HG03280 (cell line): ENCODE results near the gene DROSHA.
"Not testable (repeated sequence)": the region's sequence is repeated elsewhere in the genome, so short reads cannot be mapped to it uniquely, and the experiment has no call there.

Experiments
- ATAC-seq: cut with Tn5 transposase; IDR thresholded peaks from one replicate; pipeline ENCODE4 v1.9.1; 2021; ENCODE audit warnings: mild to moderate bottlenecking, moderate library complexity; ENCODE audit not compliant: unreplicated experiment

DROSHA gene

GRCh38 chr5:31421806-31422586 lies 109.9 kb downstream of the DROSHA start:
- no peak for ATAC-seq

DNA sequence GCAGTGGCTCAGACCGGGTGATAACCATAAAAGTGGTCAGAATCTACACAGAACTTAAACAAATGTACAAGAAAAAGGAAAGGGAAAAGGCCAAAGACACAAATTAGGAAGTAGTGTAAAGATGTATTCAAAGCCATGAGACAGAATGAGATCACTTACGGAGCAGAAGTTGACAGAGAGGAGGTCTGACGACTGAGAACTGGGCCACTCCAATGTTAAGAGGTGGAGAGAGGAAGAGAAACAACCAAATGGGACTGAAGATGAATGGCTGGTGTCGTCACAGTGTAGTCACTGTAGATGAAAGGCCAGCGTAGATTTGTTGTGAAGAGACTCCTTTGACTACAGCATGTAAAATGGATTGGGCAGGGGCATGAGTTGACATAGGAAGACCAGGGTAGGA lies 114.4 kb downstream of the DROSHA start:
- no peak for ATAC-seq

GRCh38 chr5:31416547-31416946 lies 115.3 kb downstream of the DROSHA start:
- ATAC-seq: no peak

GRCh38 chr5:31415960-31416359 lies 115.9 kb downstream of the DROSHA start:
- no peak for ATAC-seq

- no peak for ATAC-seq
Observed at GRCh38 chr5:31415009-31415923, 116.6 kb downstream of the DROSHA start.

GRCh38 chr5:31413030-31413812 lies 118.7 kb downstream of the DROSHA start:
- ATAC-seq: no peak

DNA sequence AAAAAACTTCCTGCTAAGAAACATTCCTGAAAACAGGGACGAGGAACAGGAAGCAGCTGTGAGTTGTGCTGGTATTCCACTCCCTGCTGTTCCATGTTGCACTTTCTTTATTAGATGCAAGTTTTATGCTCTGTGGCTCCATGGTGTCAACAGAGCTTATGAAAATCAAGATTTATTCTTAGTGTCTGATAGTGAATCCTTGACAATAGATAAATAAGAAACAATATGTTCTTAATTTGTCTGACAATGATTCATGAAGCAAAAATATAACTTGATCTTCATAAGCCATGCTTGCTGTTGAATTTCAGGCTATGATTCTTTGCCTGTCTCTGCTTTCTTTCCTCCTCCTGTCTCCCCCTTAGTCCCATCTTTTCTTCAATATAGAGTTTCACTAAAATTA lies 119.6 kb downstream of the DROSHA start:
- ATAC-seq: no peak

DNA sequence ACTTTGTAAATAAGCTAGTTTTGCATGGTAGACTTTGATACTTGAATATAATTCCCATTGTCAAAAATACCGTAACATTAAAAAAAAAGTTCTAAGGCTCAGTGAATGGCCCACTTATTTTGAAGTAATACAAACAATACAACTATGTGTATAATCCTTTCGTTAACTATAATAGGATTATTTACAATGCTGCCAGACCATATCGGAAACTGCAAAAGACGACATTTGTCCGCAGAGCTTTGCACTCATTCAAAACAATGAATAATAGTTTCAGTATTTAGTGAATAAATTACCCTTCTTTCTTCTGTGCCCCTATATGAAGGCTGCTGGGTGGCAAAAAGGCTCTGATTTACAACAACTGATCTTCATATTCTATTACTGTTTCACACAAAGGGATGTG lies 121.8 kb downstream of the DROSHA start:
- no peak for ATAC-seq

DNA sequence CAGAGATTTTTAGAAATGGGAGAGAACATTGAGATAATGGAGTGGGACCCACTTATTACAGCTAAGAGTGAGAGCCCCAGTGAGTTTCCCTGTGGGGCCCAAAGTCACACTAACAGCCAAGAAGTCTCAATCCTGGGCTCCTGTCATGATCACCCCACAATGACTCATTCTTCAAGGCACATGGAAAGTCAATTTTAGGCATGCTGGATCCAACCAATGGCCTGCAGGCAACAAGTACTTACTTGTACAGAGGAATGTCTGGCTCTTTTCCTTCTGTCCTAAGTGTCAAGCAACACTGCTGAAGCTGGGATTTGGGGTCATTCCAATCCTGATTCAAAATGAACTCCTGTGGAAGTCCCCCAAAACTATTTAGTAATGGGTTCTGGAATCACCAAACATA lies 123.1 kb downstream of the DROSHA start:
- no peak for ATAC-seq

GRCh38 chr5:31407921-31408693 lies 123.8 kb downstream of the DROSHA start:
- no peak for ATAC-seq

- ATAC-seq: no peak
Observed at GRCh38 chr5:31404325-31404724, 127.6 kb downstream of the DROSHA start.

- ATAC-seq: no peak
Observed at GRCh38 chr5:31401691-31402090, 130.2 kb downstream of the DROSHA start.

DNA sequence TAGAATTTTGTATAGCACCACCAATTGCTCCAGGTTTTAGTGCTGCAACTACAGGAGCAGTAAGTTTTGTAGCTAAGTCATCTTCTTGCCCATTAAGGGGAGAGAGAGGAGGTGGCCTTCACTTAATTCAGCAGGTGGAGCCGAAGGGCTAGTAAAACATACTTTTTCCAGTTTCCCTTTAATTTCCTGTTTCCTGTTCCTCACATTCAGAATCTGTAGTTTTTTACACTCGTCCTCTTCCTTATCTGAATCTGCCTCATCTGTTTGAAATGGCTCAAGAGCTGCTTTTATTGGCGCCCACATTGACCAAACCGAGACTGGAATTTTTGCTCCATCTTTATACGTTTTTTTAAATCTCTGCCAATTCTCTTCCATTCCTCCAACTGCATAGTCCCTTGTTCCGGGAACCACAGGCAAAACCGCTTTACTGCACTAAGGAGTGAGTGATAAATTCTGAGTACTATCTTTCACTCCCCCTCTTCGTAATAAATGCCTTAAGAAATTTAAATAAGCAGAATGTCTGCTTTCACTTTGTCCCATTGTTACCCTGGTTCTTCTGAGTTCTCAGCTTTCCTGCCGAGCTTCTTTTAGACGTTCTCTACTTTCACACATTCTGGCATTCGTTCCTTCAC lies 133.9 kb downstream of the DROSHA start:
- ATAC-seq: no peak

- no peak for ATAC-seq
Observed at GRCh38 chr5:31396611-31397295, 135.1 kb downstream of the DROSHA start.

GRCh38 chr5:31395450-31396045 lies 136.3 kb downstream of the DROSHA start:
- not testable (repeated sequence) for ATAC-seq

- no peak for ATAC-seq
Observed at GRCh38 chr5:31393126-31393525, 138.8 kb downstream of the DROSHA start.

DNA sequence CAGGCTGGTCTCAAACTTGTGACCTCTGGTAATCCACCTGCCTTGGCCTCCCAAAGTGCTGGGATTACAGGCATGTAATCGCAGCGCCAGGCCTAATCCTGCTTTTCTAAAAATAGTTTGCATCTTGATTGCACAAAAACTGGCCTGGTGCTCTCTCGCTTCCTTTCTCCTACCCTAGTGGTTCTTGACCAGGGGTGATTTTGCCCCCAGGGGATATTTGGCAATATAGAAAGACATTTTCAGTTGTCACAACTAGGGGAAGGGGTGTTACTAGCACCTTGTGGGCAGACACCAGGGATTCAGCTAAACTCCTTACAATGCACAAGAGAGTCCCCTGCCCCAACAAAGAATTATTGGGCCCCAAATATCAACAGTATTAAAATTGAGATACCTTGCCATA lies 139.8 kb downstream of the DROSHA start:
- ATAC-seq: no peak

DNA sequence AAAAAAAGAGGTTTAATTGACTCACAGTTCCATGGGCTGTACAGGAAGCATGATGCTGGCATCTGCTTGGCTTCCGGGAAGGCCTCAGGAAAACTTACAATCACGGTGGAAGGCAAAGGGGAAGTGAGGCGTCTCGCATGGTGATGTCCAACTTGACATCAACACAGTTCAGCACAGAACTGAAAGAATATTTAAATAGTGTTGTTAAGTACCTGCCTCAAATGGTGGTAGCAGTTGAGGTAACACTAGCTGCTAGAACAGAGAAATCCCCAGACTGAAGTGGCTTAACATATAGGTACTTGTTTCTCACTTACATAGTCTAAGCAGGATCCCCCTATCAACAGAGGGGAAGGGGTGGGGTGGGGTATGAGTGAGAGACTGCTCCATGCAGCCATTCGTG lies 141.6 kb downstream of the DROSHA start:
- ATAC-seq: no peak
